Fibroblast of lung (primary cell): Measurements from ENCODE around the gene MLPH. TPM values are rescaled to one million over a fixed set of nuclear protein-coding genes. Genes with fewer than 3 reads are reported as not detected.

Experiments used
- DNase-seq, 2 donors: peaks; one replicate each; pipeline versions ENCODE4 v3.0.0 to v3.0.0-alpha.2; 2010; ENCODE audit warnings: low read depth in 2 of 2
- H2AFZ ChIP-seq: 2 replicates; pipeline ENCODE4 v1.5.1; 2012; ENCODE audit warnings: low read length, control low read depth, inconsistent platforms
- H3K27ac ChIP-seq: 2 replicates; pipeline ENCODE4 v1.5.1; 2011; ENCODE audit warnings: low read length, control low read depth; ENCODE audit not compliant: insufficient read depth
- H3K27me3 ChIP-seq: 2 replicates; pipeline ENCODE4 v1.5.1; 2011; ENCODE audit warnings: mild to moderate bottlenecking, low read length; ENCODE audit not compliant: control insufficient read depth, insufficient read depth
- H3K36me3 ChIP-seq: 2 replicates; pipeline ENCODE4 v1.5.1; 2011; ENCODE audit warnings: low read length; ENCODE audit not compliant: control insufficient read depth, insufficient read depth
- H3K4me1 ChIP-seq: 2 replicates; pipeline ENCODE4 v1.5.1; 2011; ENCODE audit warnings: low read length; ENCODE audit not compliant: control insufficient read depth, insufficient read depth; ENCODE audit errors: extremely low read depth
- H3K4me2 ChIP-seq: 2 replicates; pipeline ENCODE4 v1.5.1; 2011; ENCODE audit warnings: low read length, control low read depth; ENCODE audit not compliant: insufficient read depth; ENCODE audit errors: extremely low read depth
- H3K4me3 ChIP-seq, 4 experiments: fragments of 200-600 bp in 1 of 4; sonication (generic) in 1 of 4; replicated peaks in 1 of 4; 2 replicates each; pipeline ENCODE4 v1.5.1; 2011 to 2016; ENCODE audit warnings: low read length in 4 of 4, low read depth in 3 of 4, mild to moderate bottlenecking in 3 of 4, control low read depth in 2 of 4, inconsistent platforms in 1 of 4, mixed read lengths in 1 of 4; ENCODE audit not compliant: insufficient read depth in 1 of 4; ENCODE audit errors: control extremely low read depth in 1 of 4
- H3K79me2 ChIP-seq: 2 replicates; pipeline ENCODE4 v1.5.1; 2012; ENCODE audit warnings: mild to moderate bottlenecking, low read length, inconsistent platforms; ENCODE audit not compliant: control insufficient read depth, insufficient read depth
- H3K9ac ChIP-seq: 2 replicates; pipeline ENCODE4 v1.5.1; 2011; ENCODE audit warnings: mild to moderate bottlenecking, low read length, control low read depth; ENCODE audit not compliant: insufficient read depth
- H3K9me3 ChIP-seq: 2 replicates; pipeline ENCODE4 v1.5.1; 2012; ENCODE audit warnings: low read depth, low read length; ENCODE audit not compliant: control insufficient read depth, insufficient read depth
- H4K20me1 ChIP-seq: 2 replicates; pipeline ENCODE4 v1.5.1; 2011; ENCODE audit warnings: low read length; ENCODE audit not compliant: control insufficient read depth, insufficient read depth; ENCODE audit errors: extremely low read depth
- CTCF ChIP-seq, 2 donors: IDR thresholded peaks in 1 of 2; conservative IDR thresholded peaks in 1 of 2; 1 replicate in 1 of 2; 2 replicates in 1 of 2; pipeline ENCODE4 v1.5.1; 2011 to 2012; ENCODE audit warnings: low read length in 2 of 2, control low read depth in 1 of 2, inconsistent platforms in 1 of 2, low read depth in 1 of 2, mild to moderate bottlenecking in 1 of 2
- EZH2 ChIP-seq: IDR thresholded peaks from 2 replicates; pipeline ENCODE4 v1.5.1; 2012; ENCODE audit warnings: low read length, control low read depth, mild to moderate bottlenecking; ENCODE audit errors: missing control alignments
- polyA plus RNA-seq, 2 donors: library from polyadenylated mRNA; depleted of rRNA in 1 of 2; stranded (reverse) in 1 of 2; unstranded in 1 of 2; fragments of >200 nt; gene quantifications; 2 replicates each; pipeline ENCODE4 v1.2.1, GENCODE V29; 2011 to 2012; ENCODE audit warnings: missing spikeins in 1 of 2
- total RNA-seq: library from RNA; depleted of rRNA; stranded (reverse); fragments of >200 nt; gene quantifications from 2 replicates; pipeline ENCODE4 v1.2.1, GENCODE V29; 2014

Gene MLPH
- total and polyA plus RNA-seq, 2 donors (not counting 1 experiment from before 2014, with no cell fraction given): 3.1 to 10.7 TPM

- Histone ChIP-seq H3K4me1 (peaks cover 4% of the 10 kb centered on the region), H3K4me3 (no peak overlapping the region), H4K20me1 (no peaks in the 10 kb centered on the region), H3K36me3 (no peaks in the 10 kb centered on the region), H2AFZ (no peak overlapping the region), H3K4me2 (no peak overlapping the region), H3K27ac (no peak overlapping the region), H3K9ac (no peak overlapping the region), H3K27me3 (no peaks in the 10 kb centered on the region), H3K79me2 (no peaks in the 10 kb centered on the region), H3K9me3 (peaks cover 2% of the 10 kb centered on the region)
- DNase-seq: peak in 1 of 2 donors; percentile 5
- TF ChIP-seq CTCF (conservative IDR thresholded peaks at IDR 0.05 in 1 of 2, IDR thresholded peaks at IDR 0.05 in 1 of 2; ENCODE audit: low read depth in 1 of 2, low read length in 2 of 2) (no peak), EZH2 (no peak)
These were observed 68.5 kb downstream of the MLPH start for GRCh38 chr2:237555560-237555959.

- DNase-seq: peak in 1 of 2 donors; percentile 67
- no peak overlapping the region for H3K4me2 ChIP-seq
- H3K9ac ChIP-seq: no peak overlapping the region
- H3K36me3 ChIP-seq: no peaks in the 10 kb centered on the region
- no peak overlapping the region for H2AFZ ChIP-seq
- peaks cover 2% of the 10 kb centered on the region for H3K27me3 ChIP-seq
- H4K20me1 ChIP-seq: no peaks in the 10 kb centered on the region
- no peak overlapping the region for H3K27ac ChIP-seq
- no peaks in the 10 kb centered on the region for H3K79me2 ChIP-seq
- H3K9me3 ChIP-seq: peaks cover 2% of the 10 kb centered on the region
- peaks cover 4% of the 10 kb centered on the region for H3K4me1 ChIP-seq
- no peak overlapping the region for H3K4me3 ChIP-seq
- TF ChIP-seq EZH2 (no peak), CTCF (conservative IDR thresholded peaks at IDR 0.05 in 1 of 2, IDR thresholded peaks at IDR 0.05 in 1 of 2; ENCODE audit: low read depth in 1 of 2, low read length in 2 of 2) (no peak)
These were observed 70.0 kb downstream of the MLPH start for GRCh38 chr2:237556773-237557632.

- Histone ChIP-seq H3K4me1 (peaks cover 4% of the 10 kb centered on the region), H3K9me3 (peaks cover 2% of the 10 kb centered on the region), H3K4me2 (no peak overlapping the region), H4K20me1 (no peaks in the 10 kb centered on the region), H2AFZ (no peak overlapping the region), H3K27me3 (peaks cover 3% of the 10 kb centered on the region), H3K27ac (no peak overlapping the region), H3K36me3 (no peaks in the 10 kb centered on the region), H3K79me2 (no peaks in the 10 kb centered on the region), H3K4me3 (no peak overlapping the region), H3K9ac (no peak overlapping the region)
- TF ChIP-seq EZH2 (no peak), CTCF (conservative IDR thresholded peaks at IDR 0.05 in 1 of 2, IDR thresholded peaks at IDR 0.05 in 1 of 2; ENCODE audit: low read depth in 1 of 2, low read length in 2 of 2) (no peak)
- no peak for DNase-seq
These were observed 70.6 kb downstream of the MLPH start for GRCh38 chr2:237557633-237558015.
